Measurements from ENCODE around the gene CCT6B. TPM values are rescaled to one million over a fixed set of nuclear protein-coding genes. Genes with fewer than 3 reads are reported as not detected.

CCT6B gene
- total and polyA plus RNA-seq, 2 donors (not counting 1 experiment from before 2014, with no cell fraction given) = 1.2 to 3.0 TPM

DNA sequence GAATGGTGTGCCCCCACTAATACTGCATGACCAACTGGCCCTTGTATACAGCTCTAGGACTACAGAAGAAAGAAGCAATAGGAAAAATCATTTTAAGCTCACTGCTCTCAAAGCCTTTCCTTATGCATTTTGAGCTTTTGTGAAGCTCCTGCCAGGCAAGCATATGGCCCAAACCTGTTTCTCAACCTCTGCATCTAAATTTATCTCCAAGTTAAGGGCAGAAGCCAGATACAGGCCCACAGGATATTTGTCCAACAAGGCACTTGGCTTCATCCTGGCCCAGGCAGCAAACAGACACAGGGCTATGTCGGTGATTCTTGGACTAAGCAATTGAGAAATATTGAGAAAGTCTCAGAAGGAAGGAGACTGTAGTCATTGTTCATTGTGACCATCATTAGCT is 43.9 kb downstream of the CCT6B start:
- Histone ChIP-seq H3K9me3 (ENCODE audit: control insufficient read depth, insufficient read depth, low read depth, low read length) (no peaks in the 10 kb centered on the region), H4K20me1 (ENCODE audit: control insufficient read depth, extremely low read depth, insufficient read depth, low read length) (no peaks in the 10 kb centered on the region), H3K27ac (ENCODE audit: insufficient read depth, low read length) (no peak overlapping the region), H3K36me3 (ENCODE audit: control insufficient read depth, insufficient read depth, low read length) (no peaks in the 10 kb centered on the region), H3K4me3 (replicated peaks in 1 of 4; ENCODE audit: control extremely low read depth in 1 of 4, insufficient read depth in 1 of 4, low read depth in 3 of 4, low read length in 4 of 4) (no peak overlapping the region), H3K27me3 (ENCODE audit: control insufficient read depth, insufficient read depth, low read length) (no peaks in the 10 kb centered on the region), H2AFZ (ENCODE audit: low read length) (no peak overlapping the region), H3K9ac (ENCODE audit: insufficient read depth, low read length) (no peak overlapping the region), H3K4me1 (ENCODE audit: control insufficient read depth, extremely low read depth, insufficient read depth, low read length) (no peaks in the 10 kb centered on the region), H3K79me2 (ENCODE audit: control insufficient read depth, insufficient read depth, low read length) (no peaks in the 10 kb centered on the region), H3K4me2 (ENCODE audit: extremely low read depth, insufficient read depth, low read length) (no peak overlapping the region)
- DNase-seq (ENCODE audit: low read depth in 2 of 2) = no peak
- TF ChIP-seq EZH2 (IDR thresholded peaks at IDR 0.05; ENCODE audit: low read length, missing control alignments) = no peak

DNA sequence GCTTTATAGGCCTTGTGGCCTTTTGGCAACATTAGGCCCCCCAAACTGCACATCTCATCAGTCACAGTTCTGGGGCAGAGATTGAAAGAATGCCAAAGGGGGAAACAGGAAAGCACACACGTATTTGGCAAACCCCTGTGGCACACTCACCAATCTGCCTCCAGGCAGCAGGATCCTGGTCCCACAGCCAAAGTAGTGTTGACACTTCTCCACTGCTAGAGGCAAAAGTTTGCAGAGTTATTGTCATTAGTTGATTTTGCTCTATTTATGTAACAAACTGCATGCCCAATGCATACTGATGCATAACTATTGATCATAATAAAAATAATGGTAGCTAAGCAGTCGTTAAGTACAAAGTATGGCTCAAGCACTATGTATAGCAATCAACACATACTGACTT is 45.1 kb downstream of the CCT6B start:
- no peaks in the 10 kb centered on the region for H3K9me3 ChIP-seq (ENCODE audit: control insufficient read depth, insufficient read depth, low read depth, low read length)
- no peaks in the 10 kb centered on the region for H3K36me3 ChIP-seq (ENCODE audit: control insufficient read depth, insufficient read depth, low read length)
- H3K4me2 ChIP-seq (ENCODE audit: extremely low read depth, insufficient read depth, low read length) = no peak overlapping the region
- no peak for TF ChIP-seq EZH2 (IDR thresholded peaks at IDR 0.05; ENCODE audit: low read length, missing control alignments)
- TF ChIP-seq, protein P1, sequence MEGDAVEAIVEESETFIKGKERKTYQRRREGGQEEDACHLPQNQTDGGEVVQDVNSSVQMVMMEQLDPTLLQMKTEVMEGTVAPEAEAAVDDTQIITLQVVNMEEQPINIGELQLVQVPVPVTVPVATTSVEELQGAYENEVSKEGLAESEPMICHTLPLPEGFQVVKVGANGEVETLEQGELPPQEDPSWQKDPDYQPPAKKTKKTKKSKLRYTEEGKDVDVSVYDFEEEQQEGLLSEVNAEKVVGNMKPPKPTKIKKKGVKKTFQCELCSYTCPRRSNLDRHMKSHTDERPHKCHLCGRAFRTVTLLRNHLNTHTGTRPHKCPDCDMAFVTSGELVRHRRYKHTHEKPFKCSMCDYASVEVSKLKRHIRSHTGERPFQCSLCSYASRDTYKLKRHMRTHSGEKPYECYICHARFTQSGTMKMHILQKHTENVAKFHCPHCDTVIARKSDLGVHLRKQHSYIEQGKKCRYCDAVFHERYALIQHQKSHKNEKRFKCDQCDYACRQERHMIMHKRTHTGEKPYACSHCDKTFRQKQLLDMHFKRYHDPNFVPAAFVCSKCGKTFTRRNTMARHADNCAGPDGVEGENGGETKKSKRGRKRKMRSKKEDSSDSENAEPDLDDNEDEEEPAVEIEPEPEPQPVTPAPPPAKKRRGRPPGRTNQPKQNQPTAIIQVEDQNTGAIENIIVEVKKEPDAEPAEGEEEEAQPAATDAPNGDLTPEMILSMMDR (conservative IDR thresholded peaks at IDR 0.05 in 1 of 2, IDR thresholded peaks at IDR 0.05 in 1 of 2; ENCODE audit: low read depth in 1 of 2, low read length in 2 of 2) = no peak
- no peak overlapping the region for H3K4me3 ChIP-seq (replicated peaks in 1 of 4; ENCODE audit: control extremely low read depth in 1 of 4, insufficient read depth in 1 of 4, low read depth in 3 of 4, low read length in 4 of 4)
- H4K20me1 ChIP-seq (ENCODE audit: control insufficient read depth, extremely low read depth, insufficient read depth, low read length) = no peaks in the 10 kb centered on the region
- no peak overlapping the region for H3K27ac ChIP-seq (ENCODE audit: insufficient read depth, low read length)
- H3K79me2 ChIP-seq (ENCODE audit: control insufficient read depth, insufficient read depth, low read length) = no peaks in the 10 kb centered on the region
- H3K9ac ChIP-seq (ENCODE audit: insufficient read depth, low read length) = no peak overlapping the region
- H3K4me1 ChIP-seq (ENCODE audit: control insufficient read depth, extremely low read depth, insufficient read depth, low read length) = no peaks in the 10 kb centered on the region
- no peaks in the 10 kb centered on the region for H3K27me3 ChIP-seq (ENCODE audit: control insufficient read depth, insufficient read depth, low read length)
- no peak overlapping the region for H2AFZ ChIP-seq (ENCODE audit: low read length)
- DNase-seq (ENCODE audit: low read depth in 2 of 2) = no peak

DNA sequence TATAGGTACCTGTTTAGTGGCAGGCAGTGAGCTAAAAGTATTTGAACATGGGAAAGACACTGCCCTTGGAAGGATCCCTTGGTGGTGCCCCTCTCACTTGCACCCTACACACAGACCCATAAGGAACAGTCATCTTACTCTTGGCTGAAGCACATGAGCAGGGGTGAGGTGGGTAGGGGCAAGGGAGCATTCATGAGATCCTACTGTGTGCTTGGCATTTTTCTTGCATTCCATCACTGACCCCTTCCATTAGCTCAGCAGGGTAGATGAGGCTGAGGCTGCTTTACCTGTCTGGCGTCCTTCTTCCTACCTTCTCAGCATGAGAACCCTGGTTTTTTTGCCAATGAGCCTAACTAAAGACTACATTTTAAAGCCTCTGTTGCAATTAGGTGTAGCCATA is 48.3 kb downstream of the CCT6B start:
- no peak overlapping the region for H3K4me2 ChIP-seq (ENCODE audit: extremely low read depth, insufficient read depth, low read length)
- H3K27me3 ChIP-seq (ENCODE audit: control insufficient read depth, insufficient read depth, low read length) = no peaks in the 10 kb centered on the region
- no peak overlapping the region for H3K27ac ChIP-seq (ENCODE audit: insufficient read depth, low read length)
- H3K36me3 ChIP-seq (ENCODE audit: control insufficient read depth, insufficient read depth, low read length) = no peaks in the 10 kb centered on the region
- H2AFZ ChIP-seq (ENCODE audit: low read length) = no peak overlapping the region
- H3K9me3 ChIP-seq (ENCODE audit: control insufficient read depth, insufficient read depth, low read depth, low read length) = no peaks in the 10 kb centered on the region
- H3K4me1 ChIP-seq (ENCODE audit: control insufficient read depth, extremely low read depth, insufficient read depth, low read length) = no peaks in the 10 kb centered on the region
- H3K4me3 ChIP-seq (replicated peaks in 1 of 4; ENCODE audit: control extremely low read depth in 1 of 4, insufficient read depth in 1 of 4, low read depth in 3 of 4, low read length in 4 of 4) = no peak overlapping the region
- H3K79me2 ChIP-seq (ENCODE audit: control insufficient read depth, insufficient read depth, low read length) = no peaks in the 10 kb centered on the region
- no peak for TF ChIP-seq EZH2 (IDR thresholded peaks at IDR 0.05; ENCODE audit: low read length, missing control alignments)
- TF ChIP-seq, protein P1 (conservative IDR thresholded peaks at IDR 0.05 in 1 of 2, IDR thresholded peaks at IDR 0.05 in 1 of 2; ENCODE audit: low read depth in 1 of 2, low read length in 2 of 2) = no peak
- H3K9ac ChIP-seq (ENCODE audit: insufficient read depth, low read length) = no peak overlapping the region
- no peak for DNase-seq (ENCODE audit: low read depth in 2 of 2)
- H4K20me1 ChIP-seq (ENCODE audit: control insufficient read depth, extremely low read depth, insufficient read depth, low read length) = no peaks in the 10 kb centered on the region
